Left renal pelvis (tissue), 4 donors: Measurements from ENCODE around the gene KRTAP4-1. TPM values are rescaled to one million over a fixed set of nuclear protein-coding genes. Genes with fewer than 3 reads are reported as not detected.

Source experiments
- polyA plus RNA-seq, 4 donors: library from polyadenylated mRNA; unstranded; fragments of 120-200 nt; gene quantifications; one replicate each; pipeline ENCODE4 v1.2.1, GENCODE V29; 2013; ENCODE audit not compliant: insufficient read length in 4 of 4

Gene KRTAP4-1
- polyA plus RNA-seq, 4 donors = not detected

Other genes with a start within 250 kb of the KRTAP4-1 start
- 1 to 10 TPM in 2 of 4 donors, under 1 TPM in 2; 0.52 to 2.1 (median 1.0) TPM for gene KRT23, start 247.3 kb downstream of the KRTAP4-1 start, polyA plus RNA-seq
- gene KRT39, start 218.0 kb downstream of the KRTAP4-1 start, polyA plus RNA-seq = not detected
- under 1 TPM in 1 of 4 donors, not detected in 3; 0.07 TPM for gene KRT40, start 200.6 kb downstream of the KRTAP4-1 start, polyA plus RNA-seq
- not detected for gene KRTAP3-3, start 190.7 kb downstream of the KRTAP4-1 start, polyA plus RNA-seq
- not detected for gene KRTAP3-2, start 185.0 kb downstream of the KRTAP4-1 start, polyA plus RNA-seq
- not detected for gene KRTAP3-1, start 175.8 kb downstream of the KRTAP4-1 start, polyA plus RNA-seq
- not detected for gene KRTAP1-5, start 157.7 kb downstream of the KRTAP4-1 start, polyA plus RNA-seq
- gene KRTAP1-4, start 154.7 kb downstream of the KRTAP4-1 start, polyA plus RNA-seq = not detected
- gene KRTAP1-3, start 150.0 kb downstream of the KRTAP4-1 start, polyA plus RNA-seq = not detected
- not detected for gene KRTAP1-1, start 143.5 kb downstream of the KRTAP4-1 start, polyA plus RNA-seq
- gene KRTAP2-1, start 137.6 kb downstream of the KRTAP4-1 start, polyA plus RNA-seq = not detected
- gene KRTAP2-2, start 129.7 kb downstream of the KRTAP4-1 start, polyA plus RNA-seq = not detected
- gene KRTAP2-3, start 124.8 kb downstream of the KRTAP4-1 start, polyA plus RNA-seq = not detected
- not detected for gene KRTAP2-4, start 119.0 kb downstream of the KRTAP4-1 start, polyA plus RNA-seq
- not detected for gene KRTAP4-7, start 100.8 kb downstream of the KRTAP4-1 start, polyA plus RNA-seq
- not detected for gene KRTAP4-8, start 86.8 kb downstream of the KRTAP4-1 start, polyA plus RNA-seq
- not detected for gene KRTAP4-16, start 82.7 kb downstream of the KRTAP4-1 start, polyA plus RNA-seq
- not detected for gene KRTAP4-9, start 79.5 kb downstream of the KRTAP4-1 start, polyA plus RNA-seq
- not detected for gene KRTAP4-11, start 66.5 kb downstream of the KRTAP4-1 start, polyA plus RNA-seq
- not detected for gene KRTAP4-12, start 60.7 kb downstream of the KRTAP4-1 start, polyA plus RNA-seq
- not detected for gene KRTAP4-6, start 44.4 kb downstream of the KRTAP4-1 start, polyA plus RNA-seq
- not detected for gene KRTAP4-5, start 35.1 kb downstream of the KRTAP4-1 start, polyA plus RNA-seq
- gene KRTAP4-4, start 24.2 kb downstream of the KRTAP4-1 start, polyA plus RNA-seq = not detected
- gene KRTAP4-3, start 16.7 kb downstream of the KRTAP4-1 start, polyA plus RNA-seq = not detected
- gene KRTAP4-2, start 6.7 kb downstream of the KRTAP4-1 start, polyA plus RNA-seq = not detected
- gene KRTAP9-1, start 5.0 kb upstream of the KRTAP4-1 start, polyA plus RNA-seq = not detected
- not detected for gene KRTAP9-2, start 41.7 kb upstream of the KRTAP4-1 start, polyA plus RNA-seq
- not detected for gene KRTAP9-3, start 47.5 kb upstream of the KRTAP4-1 start, polyA plus RNA-seq
- not detected for gene KRTAP9-8, start 53.1 kb upstream of the KRTAP4-1 start, polyA plus RNA-seq
- not detected for gene KRTAP9-4, start 64.8 kb upstream of the KRTAP4-1 start, polyA plus RNA-seq
- gene KRTAP9-9, start 70.5 kb upstream of the KRTAP4-1 start, polyA plus RNA-seq = not detected
- not detected for gene KRTAP9-6, start 80.5 kb upstream of the KRTAP4-1 start, polyA plus RNA-seq
- gene KRTAP9-7, start 90.8 kb upstream of the KRTAP4-1 start, polyA plus RNA-seq = not detected
- gene KRTAP29-1, start 117.9 kb upstream of the KRTAP4-1 start, polyA plus RNA-seq = not detected
- gene KRTAP16-1, start 124.4 kb upstream of the KRTAP4-1 start, polyA plus RNA-seq = not detected
- gene KRTAP17-1, start 130.8 kb upstream of the KRTAP4-1 start, polyA plus RNA-seq = not detected
- not detected for gene KRT33A, start 165.9 kb upstream of the KRTAP4-1 start, polyA plus RNA-seq
- not detected for gene KRT33B, start 184.9 kb upstream of the KRTAP4-1 start, polyA plus RNA-seq
- gene KRT34, start 197.4 kb upstream of the KRTAP4-1 start, polyA plus RNA-seq = not detected
- under 1 TPM in 1 of 4 donors, not detected in 3; 0.08 TPM for gene KRT31, start 212.7 kb upstream of the KRTAP4-1 start, polyA plus RNA-seq
- gene KRT37, start 239.7 kb upstream of the KRTAP4-1 start, polyA plus RNA-seq = not detected